ENCODE data around the gene C1orf198.

DNA sequence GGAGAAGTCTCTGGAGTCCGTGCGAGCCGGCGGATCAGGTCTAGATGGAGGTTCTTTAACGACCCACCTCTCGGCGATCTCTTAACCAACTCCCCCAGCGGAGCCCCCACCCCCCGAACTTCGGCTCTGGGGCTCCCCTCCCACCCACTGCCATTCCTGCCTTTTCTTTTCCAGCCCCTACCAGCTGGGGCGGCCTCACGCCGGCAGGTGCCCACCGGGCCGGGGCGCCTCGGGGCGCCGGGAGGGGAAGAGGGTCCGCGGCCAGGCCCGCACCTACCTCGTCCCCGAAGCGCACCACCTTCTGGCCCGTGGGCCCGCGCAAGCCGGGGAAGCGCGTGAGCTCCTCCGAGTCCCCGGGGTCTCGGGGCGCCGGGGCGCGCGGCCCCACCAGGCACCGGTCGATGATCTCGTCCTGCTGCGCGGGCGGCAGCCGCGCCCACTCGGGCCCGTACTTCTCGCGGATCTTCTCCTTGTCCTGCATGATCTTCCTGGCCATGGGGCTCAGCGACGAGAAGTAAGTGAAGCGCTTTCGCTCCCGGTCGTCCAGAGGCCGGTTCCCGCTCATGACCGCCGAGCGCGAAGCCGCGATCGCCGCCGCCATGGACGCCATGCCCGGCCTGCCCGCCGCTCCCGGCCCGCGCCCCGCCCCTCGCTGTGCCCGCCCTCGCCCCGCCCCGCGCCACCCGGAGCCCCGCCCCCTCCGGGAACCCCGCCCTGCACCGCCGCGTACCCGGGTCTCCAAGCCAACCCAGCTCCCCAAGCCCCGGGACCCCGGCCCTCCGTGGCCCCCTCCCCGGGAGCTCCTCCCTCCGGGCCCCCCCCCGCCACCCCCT lies at the start of gene C1orf198:
- TF ChIP-seq YY1 (IDR thresholded peaks at IDR 0.05; ENCODE audit: insufficient read depth, insufficient read length), result peak; percentile 20
- no peak for TF ChIP-seq ZNF274 (IDR thresholded peaks at IDR 0.05; ENCODE audit: low read depth, low read length)
